Measurements from ENCODE around the gene USP51.

DNA sequence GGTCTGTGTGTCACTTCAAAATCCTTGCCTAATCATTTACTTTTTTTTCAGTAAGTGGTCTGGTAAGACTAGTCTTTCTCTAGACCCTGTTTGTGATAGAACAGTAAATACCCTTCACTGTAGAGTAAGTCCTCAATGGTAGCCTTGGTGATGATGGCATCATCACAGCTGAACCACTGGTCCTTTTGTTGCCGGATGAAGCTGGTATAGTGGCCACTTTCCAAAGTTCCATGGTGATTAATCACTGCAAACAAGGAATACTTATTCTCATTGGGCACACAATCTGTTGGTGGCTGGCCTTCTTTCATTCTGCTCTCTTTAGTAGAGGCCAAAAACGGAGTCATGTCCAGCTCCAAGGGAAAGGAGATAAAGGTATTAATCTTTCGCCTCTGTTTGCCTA lies 2.9 kb downstream of the USP51 start:
- TF ChIP-seq, protein P1, sequence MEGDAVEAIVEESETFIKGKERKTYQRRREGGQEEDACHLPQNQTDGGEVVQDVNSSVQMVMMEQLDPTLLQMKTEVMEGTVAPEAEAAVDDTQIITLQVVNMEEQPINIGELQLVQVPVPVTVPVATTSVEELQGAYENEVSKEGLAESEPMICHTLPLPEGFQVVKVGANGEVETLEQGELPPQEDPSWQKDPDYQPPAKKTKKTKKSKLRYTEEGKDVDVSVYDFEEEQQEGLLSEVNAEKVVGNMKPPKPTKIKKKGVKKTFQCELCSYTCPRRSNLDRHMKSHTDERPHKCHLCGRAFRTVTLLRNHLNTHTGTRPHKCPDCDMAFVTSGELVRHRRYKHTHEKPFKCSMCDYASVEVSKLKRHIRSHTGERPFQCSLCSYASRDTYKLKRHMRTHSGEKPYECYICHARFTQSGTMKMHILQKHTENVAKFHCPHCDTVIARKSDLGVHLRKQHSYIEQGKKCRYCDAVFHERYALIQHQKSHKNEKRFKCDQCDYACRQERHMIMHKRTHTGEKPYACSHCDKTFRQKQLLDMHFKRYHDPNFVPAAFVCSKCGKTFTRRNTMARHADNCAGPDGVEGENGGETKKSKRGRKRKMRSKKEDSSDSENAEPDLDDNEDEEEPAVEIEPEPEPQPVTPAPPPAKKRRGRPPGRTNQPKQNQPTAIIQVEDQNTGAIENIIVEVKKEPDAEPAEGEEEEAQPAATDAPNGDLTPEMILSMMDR (IDR thresholded peaks at IDR 0.05; ENCODE audit: low read length) = no peak
- no peak for TF ChIP-seq EZH2 (IDR thresholded peaks at IDR 0.05; ENCODE audit: borderline replicate concordance, low read length)

Data from OCI-LY1 (cell line).